ENCODE measurements around the gene MAP7D1.
A peak's percentile ranks its signal among the peaks of the same experiment; 100 is the strongest.

Gene MAP7D1

GRCh38 chr1:36155408-36156328 is at the start of gene MAP7D1:
MAP7D1 (plus strand) TSS chr1:36156160; CDS start chr1:36156418, 258 bp downstream.
- peak; percentile 85 for DNase-seq (ENCODE audit: low read depth)
- peak within 1 kb of the TSS; percentile 93 for H3K4me3 ChIP-seq (ENCODE audit: low read length)
- no peak for TF ChIP-seq CTCF (IDR thresholded peaks at IDR 0.05; ENCODE audit: insufficient read depth, low read depth, low read length, missing control alignments)

- no peak overlapping the region for H3K4me3 ChIP-seq (ENCODE audit: low read length)
- TF ChIP-seq CTCF (IDR thresholded peaks at IDR 0.05; ENCODE audit: insufficient read depth, low read depth, low read length, missing control alignments): no peak
- DNase-seq (ENCODE audit: low read depth): no peak
Measured at GRCh38 chr1:36106269-36106668, 49.7 kb upstream of the MAP7D1 start.

GRCh38 chr1:36107394-36107793 is 48.6 kb upstream of the MAP7D1 start:
- no peak overlapping the region for H3K4me3 ChIP-seq (ENCODE audit: low read length)
- DNase-seq (ENCODE audit: low read depth): no peak
- TF ChIP-seq CTCF (IDR thresholded peaks at IDR 0.05; ENCODE audit: insufficient read depth, low read depth, low read length, missing control alignments): no peak

GRCh38 chr1:36108314-36108713 is 47.6 kb upstream of the MAP7D1 start:
- DNase-seq (ENCODE audit: low read depth): no peak
- H3K4me3 ChIP-seq (ENCODE audit: low read length): no peak overlapping the region

GRCh38 chr1:36109041-36109679 is 46.8 kb upstream of the MAP7D1 start:
- DNase-seq (ENCODE audit: low read depth): peak; percentile 79
- H3K4me3 ChIP-seq (ENCODE audit: low read length): no peak overlapping the region
- TF ChIP-seq CTCF (IDR thresholded peaks at IDR 0.05; ENCODE audit: insufficient read depth, low read depth, low read length, missing control alignments): no peak

More at GRCh38 chr1:36108314-36108713, 47.6 kb upstream of the MAP7D1 start:
- TF ChIP-seq CTCF (IDR thresholded peaks at IDR 0.05; ENCODE audit: insufficient read depth, low read depth, low read length, missing control alignments): no peak

GRCh38 chr1:36111151-36111550 is 44.8 kb upstream of the MAP7D1 start:
- no peak overlapping the region for H3K4me3 ChIP-seq (ENCODE audit: low read length)
- TF ChIP-seq CTCF (IDR thresholded peaks at IDR 0.05; ENCODE audit: insufficient read depth, low read depth, low read length, missing control alignments): no peak
- DNase-seq (ENCODE audit: low read depth): no peak
